PFSK-1 (cell line): Measurements from ENCODE around the gene OR51M1.

Experiments used
- FOXP2 ChIP-seq: optimal IDR thresholded peaks from 2 replicates; pipeline ENCODE3; 2011; ENCODE audit warnings: borderline replicate concordance, control low read depth, inconsistent platforms; ENCODE audit not compliant: insufficient read depth; ENCODE audit errors: extremely low read length, extremely low read depth
- POLR2AphosphoS5 ChIP-seq: IDR thresholded peaks from 2 replicates; pipeline ENCODE4 v1.6.1; 2012; ENCODE audit warnings: low read depth, mild to moderate bottlenecking, control low read depth, low read length, moderate library complexity
- REST ChIP-seq, 2 experiments: IDR thresholded peaks; 2 replicates each; pipeline versions ENCODE4 v1.6.1 to v1.8.0; 2011 to 2012; ENCODE audit warnings: low read depth in 2 of 2, low read length in 2 of 2, control low read depth in 1 of 2, inconsistent platforms in 1 of 2, mild to moderate bottlenecking in 1 of 2, moderate library complexity in 1 of 2; ENCODE audit not compliant: insufficient read depth in 1 of 2
- SIN3A ChIP-seq: IDR thresholded peaks from 2 replicates; pipeline ENCODE4 v1.6.1; 2012; ENCODE audit warnings: mild to moderate bottlenecking, low read length, moderate library complexity, borderline replicate concordance; ENCODE audit not compliant: insufficient read depth
- TAF1 ChIP-seq: IDR thresholded peaks from 2 replicates; pipeline ENCODE4 v1.6.1; 2012; ENCODE audit warnings: low read length, control low read depth, borderline replicate concordance; ENCODE audit not compliant: insufficient read depth

OR51M1 gene

GRCh38 chr11:5345831-5346230, 37.8 kb upstream of the OR51M1 start:
- TF ChIP-seq REST (IDR thresholded peaks at IDR 0.05; ENCODE audit: insufficient read depth in 1 of 2, low read depth in 2 of 2, low read length in 2 of 2) (no peak), POLR2AphosphoS5 (no peak), TAF1 (no peak), FOXP2 (no peak), SIN3A (no peak)

DNA sequence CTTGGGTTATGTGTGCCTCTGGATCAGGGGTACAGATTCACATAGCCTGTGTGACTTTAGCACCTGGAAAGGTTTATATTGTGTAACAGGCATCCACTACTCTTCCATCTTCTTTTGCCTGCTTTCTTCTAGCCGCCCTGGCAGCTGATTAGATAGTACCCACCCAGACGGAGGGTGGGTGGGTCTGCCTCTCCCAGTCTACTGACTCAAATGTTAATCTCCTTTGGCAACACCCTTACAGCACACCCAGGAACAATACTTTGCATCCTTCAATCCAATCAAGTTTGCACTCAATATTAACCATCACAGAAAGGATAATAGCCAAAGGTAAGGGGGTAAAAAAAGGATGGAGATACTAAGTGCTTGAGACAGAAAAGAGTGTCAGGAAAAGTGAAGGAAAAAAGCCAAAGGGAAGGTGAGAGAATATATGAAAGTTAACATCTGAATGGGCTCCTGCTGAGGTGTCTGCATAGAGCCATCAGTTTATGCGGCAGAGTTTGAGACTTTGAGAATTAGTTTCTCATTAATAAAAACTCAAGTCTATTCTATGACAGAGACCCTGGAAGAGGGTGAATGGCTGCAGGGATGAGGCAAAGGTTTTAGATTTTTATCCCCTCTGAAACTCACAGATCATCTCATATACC, 34.9 kb upstream of the OR51M1 start:
- TF ChIP-seq REST (IDR thresholded peaks at IDR 0.05; ENCODE audit: insufficient read depth in 1 of 2, low read depth in 2 of 2, low read length in 2 of 2) (no peak), POLR2AphosphoS5 (no peak), FOXP2 (no peak), SIN3A (no peak), TAF1 (no peak)

DNA sequence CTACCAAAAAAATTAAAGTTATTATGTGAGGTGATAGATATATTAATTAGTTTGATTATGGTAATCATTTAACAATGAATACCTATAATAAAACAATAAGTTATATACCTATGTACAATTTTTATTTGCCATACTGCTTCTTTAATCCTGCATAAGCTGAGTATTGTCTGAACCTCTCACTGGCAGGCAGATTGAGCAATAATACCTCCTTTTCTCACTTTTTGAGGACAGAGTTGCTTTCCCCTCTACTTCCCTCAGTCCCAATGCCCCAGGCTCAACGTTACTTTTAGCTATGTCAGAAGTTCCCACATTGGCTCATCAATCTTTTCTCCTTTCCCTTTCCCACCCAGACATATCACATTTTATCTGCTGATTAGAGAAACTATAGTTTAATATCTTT, 34.1 kb upstream of the OR51M1 start:
- TF ChIP-seq TAF1 (no peak), REST (IDR thresholded peaks at IDR 0.05; ENCODE audit: insufficient read depth in 1 of 2, low read depth in 2 of 2, low read length in 2 of 2) (no peak), FOXP2 (no peak), SIN3A (no peak), POLR2AphosphoS5 (no peak)

- TF ChIP-seq REST (IDR thresholded peaks at IDR 0.05; ENCODE audit: insufficient read depth in 1 of 2, low read depth in 2 of 2, low read length in 2 of 2) (no peak), TAF1 (no peak), FOXP2 (no peak), POLR2AphosphoS5 (no peak), SIN3A (no peak)
Observed at GRCh38 chr11:5351208-5351607, 32.4 kb upstream of the OR51M1 start, which contains the start of gene OR51B6. Gene OR51B6, plus strand, starts transcription at chr11:5351508. Its CDS starts 0 bp downstream, at chr11:5351508.
